ENCODE results near the gene WNK1. TPM values are rescaled to one million over a fixed set of nuclear protein-coding genes. Genes with fewer than 3 reads are reported as not detected.

WNK1 gene
- total and polyA plus RNA-seq, 2 donors (not counting 3 experiments of a cell fraction or from before 2014, with no cell fraction given), result 46.3 to 108 TPM

GRCh38 chr12:806200-806791 lies 53.9 kb downstream of the WNK1 start:
- peak; percentile 49 for DNase-seq (ENCODE audit: low read depth, low spot score)
- H3K9me1 ChIP-seq (replicated peaks; ENCODE audit: control insufficient read depth, extremely low read depth, insufficient read depth, low read length), result no peaks in the 10 kb centered on the region
- no peak for FAIRE-seq
- H3K79me2 ChIP-seq (ENCODE audit: control insufficient read depth, insufficient read depth, low read length), result peaks cover 85% of the 10 kb centered on the region
- ChIA-PET POLR2A (no interaction called here), CTCF (interaction anchor here (0.9 to 1.5 kb wide), 4 partner anchors 8 to 236 kb away, joined by 3 to 5 read pairs (median 4); no protein-coding TSS in a partner anchor)
- no peak overlapping the region for H2AFZ ChIP-seq (ENCODE audit: low read depth, low read length)
- no TSS peak for BruUV-seq (replicated peaks)
- no peaks in the 10 kb centered on the region for H3K36me3 ChIP-seq (ENCODE audit: control insufficient read depth in 2 of 2, extremely low read depth in 1 of 2, insufficient read depth in 2 of 2, low read length in 2 of 2)
- dilution Hi-C loops (cut with MboI; ENCODE audit: extremely low pct_ligation_motif_present, low sequenced_read_pairs), result no loop called here
- no peak for TF ChIP-seq POLR2AphosphoS5 (IDR thresholded peaks at IDR 0.05; ENCODE audit: insufficient read depth, low read depth, low read length)
- no peak for TF ChIP-seq POLR2A (IDR thresholded peaks at IDR 0.05; ENCODE audit: low read depth, low read length)
- H3K27ac ChIP-seq (ENCODE audit: insufficient read depth, low read depth, low read length), result no peak overlapping the region
- peaks cover 18% of the 10 kb centered on the region for H3K4me1 ChIP-seq (ENCODE audit: control insufficient read depth, extremely low read depth, insufficient read depth, low read length)
- H3K4me3 ChIP-seq (replicated peaks in 1 of 3; ENCODE audit: insufficient read depth in 1 of 3, low read depth in 1 of 3, low read length in 3 of 3), result no peak overlapping the region
- intact Hi-C loops (cut with micrococcal nuclease), result no loop called here
- peaks cover 13% of the 10 kb centered on the region for H4K20me1 ChIP-seq (replicated peaks; ENCODE audit: control insufficient read depth, extremely low read depth, insufficient read depth, low read length)
- H3K9me3 ChIP-seq (replicated peaks; ENCODE audit: control insufficient read depth, insufficient read depth, low read length), result no peaks in the 10 kb centered on the region
- no peaks in the 10 kb centered on the region for H3K27me3 ChIP-seq (ENCODE audit: control insufficient read depth in 2 of 2, insufficient read depth in 2 of 2, low read length in 2 of 2)
- H3K9ac ChIP-seq (replicated peaks; ENCODE audit: extremely low read depth, insufficient read depth, low read length), result no peak overlapping the region
- H3K4me2 ChIP-seq (ENCODE audit: insufficient read depth, low read length), result no peak overlapping the region

- intact Hi-C loops (cut with micrococcal nuclease) (no loop called here), dilution Hi-C loops (cut with MboI; ENCODE audit: extremely low pct_ligation_motif_present, low sequenced_read_pairs) (no loop called here)
- Histone ChIP-seq H3K9me1 (replicated peaks; ENCODE audit: control insufficient read depth, extremely low read depth, insufficient read depth, low read length) (no peaks in the 10 kb centered on the region), H3K79me2 (ENCODE audit: control insufficient read depth, insufficient read depth, low read length) (peaks cover 83% of the 10 kb centered on the region), H3K4me1 (ENCODE audit: control insufficient read depth, extremely low read depth, insufficient read depth, low read length) (peaks cover 13% of the 10 kb centered on the region), H3K9ac (replicated peaks; ENCODE audit: extremely low read depth, insufficient read depth, low read length) (no peak overlapping the region), H3K9me3 (replicated peaks; ENCODE audit: control insufficient read depth, insufficient read depth, low read length) (no peaks in the 10 kb centered on the region), H3K36me3 (ENCODE audit: control insufficient read depth in 2 of 2, extremely low read depth in 1 of 2, insufficient read depth in 2 of 2, low read length in 2 of 2) (no peaks in the 10 kb centered on the region), H4K20me1 (replicated peaks; ENCODE audit: control insufficient read depth, extremely low read depth, insufficient read depth, low read length) (peaks cover 11% of the 10 kb centered on the region), H2AFZ (ENCODE audit: low read depth, low read length) (no peak overlapping the region), H3K4me2 (ENCODE audit: insufficient read depth, low read length) (no peak overlapping the region), H3K27ac (ENCODE audit: insufficient read depth, low read depth, low read length) (no peak overlapping the region), H3K4me3 (replicated peaks in 1 of 3; ENCODE audit: insufficient read depth in 1 of 3, low read depth in 1 of 3, low read length in 3 of 3) (no peak overlapping the region), H3K27me3 (ENCODE audit: control insufficient read depth in 2 of 2, insufficient read depth in 2 of 2, low read length in 2 of 2) (no peaks in the 10 kb centered on the region)
- TF ChIP-seq POLR2A (IDR thresholded peaks at IDR 0.05; ENCODE audit: low read depth, low read length) (no peak), MAX (IDR thresholded peaks at IDR 0.05; ENCODE audit: insufficient read depth, insufficient read length) (no peak), CTCF (IDR thresholded peaks at IDR 0.05; ENCODE audit: extremely low read depth in 1 of 2, insufficient read depth in 1 of 2, low read depth in 1 of 2, low read length in 2 of 2) (no peak), JUN (IDR thresholded peaks at IDR 0.05; ENCODE audit: borderline replicate concordance, insufficient read depth, insufficient read length, low read depth) (no peak), POLR2AphosphoS5 (IDR thresholded peaks at IDR 0.05; ENCODE audit: insufficient read depth, low read depth, low read length) (no peak), MYC (IDR thresholded peaks at IDR 0.05; ENCODE audit: low read depth, low read length) (no peak), FOS (IDR thresholded peaks at IDR 0.05; ENCODE audit: borderline replicate concordance, insufficient read depth, low read length) (no peak), EZH2 (IDR thresholded peaks at IDR 0.05; ENCODE audit: borderline replicate concordance, low read depth, low read length, severe bottlenecking) (no peak), GATA2 (IDR thresholded peaks at IDR 0.05; ENCODE audit: insufficient read depth, insufficient read length, low read depth, low read length) (no peak)
- ChIA-PET POLR2A (interaction anchor here (0.7 kb wide), 1 partner anchor 34 kb away, joined by 9 read pairs; no protein-coding TSS in a partner anchor), CTCF (interaction anchor here (1.2 to 1.7 kb wide), 2 partner anchors 16 to 52 kb away, joined by 3 to 4 read pairs; no protein-coding TSS in a partner anchor)
- DNase-seq (ENCODE audit: low read depth, low spot score) (no peak), FAIRE-seq (no peak)
- no TSS peak for BruUV-seq (replicated peaks)
These were observed 54.8 kb downstream of the WNK1 start for GRCh38 chr12:807041-807735.

Data from endothelial cell of umbilical vein (primary cell).